AG04449 (cell line): Measurements from ENCODE around the gene ZMYND15.

ENCODE experiments used
- CTCF ChIA-PET: fragments of 350-600 bp; formaldehyde crosslinking; extraction: SDS; loops from one replicate; lab custom pipeline; 2021; ENCODE audit warnings: antibody characterized with exemption; lab: Yijun Ruan, JAX
- POLR2A ChIA-PET: fragments of 400-600, 350-600 bp; formaldehyde crosslinking; extraction: SDS; loops from one replicate; lab custom pipeline; 2020; ENCODE audit warnings: antibody characterized with exemption, inconsistent platforms; lab: Yijun Ruan, JAX
- DNase-seq: peaks from one replicate; pipeline ENCODE4 v3.0.0-alpha.2; 2010; ENCODE audit warnings: low read depth, low spot score
- H3K4me3 ChIP-seq: 2 replicates; pipeline ENCODE4 v1.5.1; 2011; ENCODE audit warnings: low read depth, mild to moderate bottlenecking, control low read depth, low read length
- CTCF ChIP-seq: IDR thresholded peaks from one replicate; pipeline ENCODE4 v1.5.1; 2011; ENCODE audit warnings: mild to moderate bottlenecking, moderate library complexity, low read length, control low read depth, inconsistent platforms; ENCODE audit not compliant: insufficient read depth; ENCODE audit errors: missing control alignments

ZMYND15 gene

GRCh38 chr17:4789701-4789950, 50.0 kb downstream of the ZMYND15 start:
- no peak for DNase-seq
- POLR2A ChIA-PET: interaction anchor here (1.3 to 1.5 kb wide), 3 partner anchors 10 to 80 kb away, joined by 4 to 6 read pairs (median 5); partner anchors contain the start of genes ARRB2 and PLD2
- no peak for TF ChIP-seq CTCF
- CTCF ChIA-PET: interaction anchor here (0.7 to 8.9 kb wide), 32 partner anchors 10 to 366 kb away, joined by 3 to 154 read pairs (median 6); partner anchors contain the start of genes C17orf107, CHRNE, MED11 and PELP1
- H3K4me3 ChIP-seq: peak overlapping the region; percentile 67

- peak; percentile 93 for TF ChIP-seq CTCF
- ChIA-PET POLR2A (interaction anchor here (0.7 to 1.5 kb wide), 6 partner anchors 11 to 177 kb away, joined by 3 to 6 read pairs (median 4); partner anchors contain the start of genes ARRB2, CHRNE and PLD2), CTCF (interaction anchor here (0.6 to 8.9 kb wide), 43 partner anchors 9 to 643 kb away, joined by 3 to 154 read pairs (median 4); partner anchors contain the start of genes C17orf107, CHRNE, MED11 and PELP1)
- peak; percentile 17 for DNase-seq
- peak overlapping the region; percentile 67 for H3K4me3 ChIP-seq
Measured at GRCh38 chr17:4789951-4790704, 50.5 kb downstream of the ZMYND15 start.

- POLR2A ChIA-PET: interaction anchor here (0.6 to 1.5 kb wide), 7 partner anchors 8 to 176 kb away, joined by 3 to 6 read pairs (median 3); partner anchors contain the start of genes ARRB2, CHRNE and PLD2
- no peak for DNase-seq
- H3K4me3 ChIP-seq: peak overlapping the region; percentile 67
- CTCF ChIA-PET: interaction anchor here (0.6 to 8.9 kb wide), 33 partner anchors 9 to 560 kb away, joined by 3 to 154 read pairs (median 5); partner anchors contain the start of genes C17orf107, CHRNE, PLD2 and TM4SF5
- no peak for TF ChIP-seq CTCF
Measured at GRCh38 chr17:4790705-4791088, 51.1 kb downstream of the ZMYND15 start.

GRCh38 chr17:4795168-4795567, 55.5 kb downstream of the ZMYND15 start:
- no peak overlapping the region for H3K4me3 ChIP-seq
- CTCF ChIA-PET: no interaction called here
- no peak for DNase-seq
- TF ChIP-seq CTCF: no peak
- POLR2A ChIA-PET: no interaction called here
